ENCODE measurements around the gene ABHD17A.
A peak's percentile ranks its signal among the peaks of the same experiment; 100 is the strongest.

GRCh38 chr19:1850809-1851653 is 34.3 kb downstream of the ABHD17A start:
- TF ChIP-seq ZNF274 (IDR thresholded peaks at IDR 0.05; ENCODE audit: low read depth, low read length) (no peak), EZH2 (IDR thresholded peaks at IDR 0.05) (no peak), ZFX (IDR thresholded peaks at IDR 0.05) (no peak)
- TF ChIP-seq, protein P1, sequence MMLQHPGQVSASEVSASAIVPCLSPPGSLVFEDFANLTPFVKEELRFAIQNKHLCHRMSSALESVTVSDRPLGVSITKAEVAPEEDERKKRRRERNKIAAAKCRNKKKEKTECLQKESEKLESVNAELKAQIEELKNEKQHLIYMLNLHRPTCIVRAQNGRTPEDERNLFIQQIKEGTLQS (IDR thresholded peaks at IDR 0.05) = no peak
- TF ChIP-seq, protein P2, sequence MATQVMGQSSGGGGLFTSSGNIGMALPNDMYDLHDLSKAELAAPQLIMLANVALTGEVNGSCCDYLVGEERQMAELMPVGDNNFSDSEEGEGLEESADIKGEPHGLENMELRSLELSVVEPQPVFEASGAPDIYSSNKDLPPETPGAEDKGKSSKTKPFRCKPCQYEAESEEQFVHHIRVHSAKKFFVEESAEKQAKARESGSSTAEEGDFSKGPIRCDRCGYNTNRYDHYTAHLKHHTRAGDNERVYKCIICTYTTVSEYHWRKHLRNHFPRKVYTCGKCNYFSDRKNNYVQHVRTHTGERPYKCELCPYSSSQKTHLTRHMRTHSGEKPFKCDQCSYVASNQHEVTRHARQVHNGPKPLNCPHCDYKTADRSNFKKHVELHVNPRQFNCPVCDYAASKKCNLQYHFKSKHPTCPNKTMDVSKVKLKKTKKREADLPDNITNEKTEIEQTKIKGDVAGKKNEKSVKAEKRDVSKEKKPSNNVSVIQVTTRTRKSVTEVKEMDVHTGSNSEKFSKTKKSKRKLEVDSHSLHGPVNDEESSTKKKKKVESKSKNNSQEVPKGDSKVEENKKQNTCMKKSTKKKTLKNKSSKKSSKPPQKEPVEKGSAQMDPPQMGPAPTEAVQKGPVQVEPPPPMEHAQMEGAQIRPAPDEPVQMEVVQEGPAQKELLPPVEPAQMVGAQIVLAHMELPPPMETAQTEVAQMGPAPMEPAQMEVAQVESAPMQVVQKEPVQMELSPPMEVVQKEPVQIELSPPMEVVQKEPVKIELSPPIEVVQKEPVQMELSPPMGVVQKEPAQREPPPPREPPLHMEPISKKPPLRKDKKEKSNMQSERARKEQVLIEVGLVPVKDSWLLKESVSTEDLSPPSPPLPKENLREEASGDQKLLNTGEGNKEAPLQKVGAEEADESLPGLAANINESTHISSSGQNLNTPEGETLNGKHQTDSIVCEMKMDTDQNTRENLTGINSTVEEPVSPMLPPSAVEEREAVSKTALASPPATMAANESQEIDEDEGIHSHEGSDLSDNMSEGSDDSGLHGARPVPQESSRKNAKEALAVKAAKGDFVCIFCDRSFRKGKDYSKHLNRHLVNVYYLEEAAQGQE (IDR thresholded peaks at IDR 0.05; ENCODE audit: low read depth) = no peak
- TF ChIP-seq, protein P3, sequence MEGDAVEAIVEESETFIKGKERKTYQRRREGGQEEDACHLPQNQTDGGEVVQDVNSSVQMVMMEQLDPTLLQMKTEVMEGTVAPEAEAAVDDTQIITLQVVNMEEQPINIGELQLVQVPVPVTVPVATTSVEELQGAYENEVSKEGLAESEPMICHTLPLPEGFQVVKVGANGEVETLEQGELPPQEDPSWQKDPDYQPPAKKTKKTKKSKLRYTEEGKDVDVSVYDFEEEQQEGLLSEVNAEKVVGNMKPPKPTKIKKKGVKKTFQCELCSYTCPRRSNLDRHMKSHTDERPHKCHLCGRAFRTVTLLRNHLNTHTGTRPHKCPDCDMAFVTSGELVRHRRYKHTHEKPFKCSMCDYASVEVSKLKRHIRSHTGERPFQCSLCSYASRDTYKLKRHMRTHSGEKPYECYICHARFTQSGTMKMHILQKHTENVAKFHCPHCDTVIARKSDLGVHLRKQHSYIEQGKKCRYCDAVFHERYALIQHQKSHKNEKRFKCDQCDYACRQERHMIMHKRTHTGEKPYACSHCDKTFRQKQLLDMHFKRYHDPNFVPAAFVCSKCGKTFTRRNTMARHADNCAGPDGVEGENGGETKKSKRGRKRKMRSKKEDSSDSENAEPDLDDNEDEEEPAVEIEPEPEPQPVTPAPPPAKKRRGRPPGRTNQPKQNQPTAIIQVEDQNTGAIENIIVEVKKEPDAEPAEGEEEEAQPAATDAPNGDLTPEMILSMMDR (IDR thresholded peaks at IDR 0.05 in 2 of 3, conservative IDR thresholded peaks at IDR 0.05 in 1 of 3; ENCODE audit: borderline replicate concordance in 1 of 3, insufficient read depth in 1 of 3, low read depth in 2 of 3, low read length in 2 of 3) = peak in 2 of 3 experiments; percentile 41 to 53; a peak in 3 of 6 replicates
